ENCODE data around the gene SFTPA1.
"Not testable (repeated sequence)": the region's sequence is repeated elsewhere in the genome, so short reads cannot be mapped to it uniquely, and the experiment has no call there.

The SFTPA1 gene

DNA sequence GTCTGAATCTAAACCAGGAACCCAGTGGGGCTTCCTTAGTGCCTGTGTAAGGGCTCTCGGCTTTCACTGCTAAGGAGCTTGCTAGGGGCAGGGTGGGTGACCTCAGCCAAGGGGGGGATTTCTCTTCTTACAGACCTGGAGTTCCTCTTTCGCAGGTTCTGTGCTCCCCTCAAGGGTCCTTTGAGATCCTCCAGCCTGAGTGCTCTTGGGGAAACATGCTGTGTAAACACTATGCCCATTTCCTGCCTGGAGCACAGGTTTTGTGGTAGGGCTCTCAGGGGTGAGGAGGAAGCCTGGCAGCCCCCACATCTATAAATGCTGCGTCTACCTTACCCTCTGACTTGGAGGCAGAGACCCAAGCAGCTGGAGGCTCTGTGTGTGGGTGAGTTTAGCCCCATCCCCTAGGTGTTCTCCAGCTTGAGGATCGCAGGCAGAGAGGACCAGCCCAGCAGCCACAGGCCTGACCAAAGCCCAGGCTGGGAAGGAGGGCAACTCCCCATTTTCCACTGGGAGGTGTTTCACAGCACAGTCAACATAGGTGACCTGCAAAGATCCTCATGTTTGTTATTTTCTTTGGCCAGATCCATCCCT, at the start of gene SFTPA1:
Gene SFTPA1 (plus strand): TSS at position 339 of the 591 bp plus-strand sequence. CDS start 887 bp downstream, outside the sequence.
- no peak for DNase-seq (ENCODE audit: low read depth)

GRCh38 chr10:79561257-79561656, 49.5 kb upstream of the SFTPA1 start:
- no peak for DNase-seq (ENCODE audit: low read depth)

DNA sequence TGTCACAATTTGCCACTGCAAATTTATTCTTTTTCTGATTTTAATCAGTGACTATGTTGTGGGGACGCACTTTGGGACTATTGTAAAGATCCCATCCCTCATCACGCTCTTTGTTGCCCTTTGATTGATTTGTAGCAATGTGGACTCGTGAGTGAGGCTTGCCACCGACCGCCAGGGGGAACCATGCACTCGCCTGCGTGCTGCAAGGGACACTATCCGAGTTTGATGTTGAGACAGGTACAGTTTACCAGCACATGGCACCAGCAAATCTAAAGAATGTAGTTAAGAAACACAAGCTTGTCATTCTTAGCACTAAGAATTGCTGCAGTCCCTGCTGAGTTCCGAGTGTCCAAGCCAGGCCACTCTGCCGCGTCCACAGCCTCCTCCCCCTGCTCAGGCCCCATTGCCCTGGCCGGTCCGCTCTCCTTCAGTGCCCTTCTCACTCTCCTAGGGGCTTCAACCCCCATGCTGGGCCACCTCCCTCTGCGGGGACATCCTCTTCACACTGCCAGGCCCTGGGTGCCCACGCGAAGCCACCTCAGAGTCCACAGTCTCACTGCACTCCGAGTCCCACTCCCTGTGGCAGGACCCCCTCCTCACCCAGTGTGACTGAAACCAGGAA, 48.5 kb upstream of the SFTPA1 start:
- DNase-seq (ENCODE audit: low read depth) = no peak

DNA sequence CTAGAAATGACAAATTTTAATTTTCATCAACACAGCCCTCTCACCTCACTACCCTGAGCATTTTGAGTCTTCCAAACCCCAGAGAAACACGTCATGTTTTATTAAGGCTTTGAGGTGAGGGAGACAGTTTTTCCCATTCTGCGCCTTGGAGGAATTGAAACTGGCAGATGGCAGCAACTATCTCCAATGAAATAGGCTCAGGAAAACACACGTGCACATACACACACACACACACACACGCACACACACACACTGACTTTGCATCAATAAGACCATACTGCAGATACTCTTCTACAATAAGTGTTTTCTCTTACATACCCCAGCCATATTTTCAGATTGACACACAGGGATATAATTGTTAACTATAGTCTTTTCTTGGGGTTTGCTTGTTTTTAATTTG, 47.3 kb upstream of the SFTPA1 start:
- DNase-seq (ENCODE audit: low read depth) = no peak

GRCh38 chr10:79570624-79571023, 40.1 kb upstream of the SFTPA1 start:
- DNase-seq (ENCODE audit: low read depth) = not testable (repeated sequence)

- no peak for DNase-seq (ENCODE audit: low read depth)
Measured at GRCh38 chr10:79579361-79579760, 31.4 kb upstream of the SFTPA1 start.

DNA sequence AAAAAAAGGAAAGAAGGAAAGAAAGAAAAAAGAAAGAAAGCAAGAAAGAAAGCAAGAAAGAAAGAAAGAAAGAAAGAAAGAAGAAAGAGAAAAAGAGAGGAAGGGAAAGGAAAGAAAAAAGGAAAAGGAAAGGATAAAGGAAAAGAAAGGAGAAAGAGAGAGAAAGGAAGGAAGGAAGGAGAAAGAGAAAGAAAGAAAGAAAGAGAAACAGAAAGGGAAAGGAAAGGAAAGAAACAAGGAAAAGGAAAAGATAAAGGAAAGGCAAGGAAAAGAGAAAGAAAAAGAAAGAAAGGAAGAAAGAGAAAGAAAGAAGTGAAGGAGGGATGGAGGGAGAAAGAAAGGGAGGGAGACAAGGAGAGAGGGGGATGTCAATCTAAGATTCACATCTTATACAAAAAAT, 29.7 kb upstream of the SFTPA1 start:
- DNase-seq (ENCODE audit: low read depth) = no peak

DNA sequence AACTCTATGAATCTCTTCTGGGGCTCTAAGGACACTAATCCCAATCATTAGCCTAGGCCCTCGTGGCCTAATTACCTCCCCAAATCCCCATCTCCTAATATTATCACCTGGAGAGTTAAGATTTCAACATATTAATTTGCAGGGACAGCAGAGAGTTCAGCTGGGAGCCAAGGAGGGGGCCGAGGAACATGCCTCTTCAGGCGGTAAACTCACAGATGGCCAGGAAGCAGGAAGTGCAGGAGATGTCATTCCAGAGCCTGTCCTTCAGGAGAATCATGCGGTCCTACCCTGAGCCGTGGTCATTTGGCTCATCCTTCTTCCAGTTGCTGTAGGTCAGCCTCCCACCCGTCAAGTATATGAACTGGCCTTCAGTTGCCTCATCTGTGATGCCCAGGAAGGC, 28.6 kb upstream of the SFTPA1 start:
- DNase-seq (ENCODE audit: low read depth) = no peak

DNA sequence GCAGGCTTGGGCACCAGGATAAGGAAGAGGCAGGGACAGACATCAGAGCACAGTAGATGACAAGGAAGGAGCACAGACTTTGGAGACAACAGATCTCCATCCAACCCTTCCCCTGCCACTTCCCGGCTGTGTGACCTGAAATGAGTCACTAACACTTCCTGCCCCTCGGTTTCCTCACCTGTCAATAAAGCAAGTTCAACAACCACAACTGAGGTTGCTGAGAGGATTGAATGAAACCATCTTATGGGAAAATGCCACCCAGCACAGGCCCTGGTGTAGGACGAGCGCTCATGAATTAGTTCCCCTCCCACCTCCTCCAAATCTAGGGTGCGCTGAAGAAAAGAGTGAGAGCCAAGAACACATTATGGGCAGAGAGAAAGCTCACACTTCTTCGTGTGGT, 27.8 kb upstream of the SFTPA1 start:
- not testable (repeated sequence) for DNase-seq (ENCODE audit: low read depth)

GRCh38 chr10:79583488-79584024, 27.2 kb upstream of the SFTPA1 start:
- no peak for DNase-seq (ENCODE audit: low read depth)

- DNase-seq (ENCODE audit: low read depth) = no peak
Measured at GRCh38 chr10:79585870-79586527, 24.7 kb upstream of the SFTPA1 start.

- DNase-seq (ENCODE audit: low read depth) = no peak
Measured at GRCh38 chr10:79586933-79587332, 23.8 kb upstream of the SFTPA1 start.

DNA sequence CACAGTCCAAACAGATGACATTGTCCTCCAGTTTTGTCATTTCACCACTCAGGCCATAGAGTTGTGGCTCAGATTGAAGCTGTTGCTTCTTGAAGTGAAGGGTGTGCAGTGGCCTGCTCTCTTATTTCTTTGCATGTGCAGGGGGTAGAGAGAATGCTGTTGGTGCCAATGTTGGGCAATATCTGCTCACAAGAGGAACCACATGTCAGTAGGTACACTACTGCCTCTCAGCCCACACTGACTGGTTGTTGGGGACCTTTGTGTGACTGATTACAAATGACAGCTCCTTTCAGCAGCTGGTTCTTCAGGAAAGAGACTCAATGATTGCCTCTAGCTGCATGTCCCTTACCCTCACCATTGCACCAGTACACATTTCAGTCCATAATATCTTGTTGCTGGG, 21.9 kb upstream of the SFTPA1 start:
- DNase-seq (ENCODE audit: low read depth) = no peak

GRCh38 chr10:79593377-79593776, 17.4 kb upstream of the SFTPA1 start:
- DNase-seq (ENCODE audit: low read depth) = no peak

DNA sequence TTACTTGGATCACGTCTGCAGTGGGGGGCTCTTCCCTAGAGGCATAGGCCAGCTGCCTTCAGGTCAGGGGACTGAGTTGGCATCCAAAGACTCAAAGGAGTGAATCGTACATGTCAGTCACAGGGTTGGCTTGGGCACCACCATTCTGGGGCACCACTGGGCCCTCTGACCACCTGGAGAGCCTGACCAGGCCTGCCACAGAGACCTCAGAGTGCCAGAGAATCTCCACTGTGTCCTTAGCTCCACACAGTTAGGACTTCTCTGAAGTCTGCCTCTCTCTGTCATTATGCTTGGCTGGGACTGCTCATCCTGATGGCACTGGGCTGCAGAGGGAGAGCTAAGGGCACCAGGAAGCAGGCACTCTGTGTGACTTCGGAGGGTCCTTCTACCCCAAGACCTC, 16.2 kb upstream of the SFTPA1 start:
- DNase-seq (ENCODE audit: low read depth) = not testable (repeated sequence)

- no peak for DNase-seq (ENCODE audit: low read depth)
Measured at GRCh38 chr10:79595510-79595909, 15.2 kb upstream of the SFTPA1 start.

- not testable (repeated sequence) for DNase-seq (ENCODE audit: low read depth)
Measured at GRCh38 chr10:79599644-79600043, 11.1 kb upstream of the SFTPA1 start.

- no peak for DNase-seq (ENCODE audit: low read depth)
Measured at GRCh38 chr10:79601939-79602338, 8.8 kb upstream of the SFTPA1 start.

GRCh38 chr10:79602953-79603352, 7.8 kb upstream of the SFTPA1 start:
- no peak for DNase-seq (ENCODE audit: low read depth)

GRCh38 chr10:79604294-79604693, 6.4 kb upstream of the SFTPA1 start:
- DNase-seq (ENCODE audit: low read depth) = no peak

GRCh38 chr10:79605308-79605707, 5.4 kb upstream of the SFTPA1 start:
- no peak for DNase-seq (ENCODE audit: low read depth)

DNA sequence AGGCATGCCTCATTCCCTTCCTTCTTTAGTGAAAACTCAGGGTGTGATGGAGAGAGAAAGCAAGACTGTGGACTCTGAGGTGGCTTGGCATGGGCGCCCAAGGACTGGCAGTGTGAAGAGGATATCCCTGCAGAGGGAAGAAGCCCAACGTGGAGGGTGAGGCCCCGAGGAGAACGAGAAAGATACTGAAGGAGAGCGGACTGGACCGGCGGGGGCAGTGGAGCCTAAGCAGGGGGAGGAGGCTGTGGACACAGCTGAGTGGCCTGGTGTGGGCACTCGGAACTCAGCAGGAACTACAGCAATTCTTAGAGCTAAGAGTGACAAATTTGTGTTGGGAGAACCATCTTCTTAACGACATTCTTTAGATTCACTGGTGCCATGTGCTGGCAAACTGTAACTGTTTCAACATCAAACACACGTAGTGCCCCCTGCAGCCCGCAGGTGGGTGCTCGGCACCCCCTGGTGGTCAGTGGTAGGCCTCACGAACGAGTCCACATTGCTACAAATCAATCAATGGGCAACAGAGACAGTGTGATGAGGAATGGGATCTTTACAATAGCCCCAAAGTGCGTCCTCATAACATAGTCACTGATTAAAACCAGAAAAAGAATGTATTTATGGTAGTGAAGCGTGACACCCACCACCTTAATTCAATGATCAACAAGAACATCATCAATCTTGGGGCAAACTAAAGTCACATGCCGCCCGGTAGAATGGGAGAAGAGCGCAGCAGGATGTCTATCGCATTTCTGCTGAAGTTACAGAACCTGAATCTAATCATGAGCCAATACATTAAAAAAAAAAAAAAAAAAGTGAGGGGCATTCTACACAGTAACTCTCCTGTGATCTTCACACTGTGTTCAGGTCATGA, 2.0 kb upstream of the SFTPA1 start:
- DNase-seq (ENCODE audit: low read depth) = no peak
